Aorta (tissue), 5 donors: Measurements from ENCODE around the gene SULT4A1. TPM values are rescaled to one million over a fixed set of nuclear protein-coding genes. Genes with fewer than 3 reads are reported as not detected.

Source experiments
- ATAC-seq: fragments of 200-7000 bp; cut with Tn5 transposase; one replicate; pipeline ENCODE4 v1.9.1; 2022; ENCODE audit warnings: moderate library complexity; ENCODE audit not compliant: low FRiP score
- DNase-seq, 2 donors: peaks; one replicate each; pipeline ENCODE4 v3.0.0-alpha.2; 2020
- H3K27ac ChIP-seq, 2 donors: one replicate each; pipeline ENCODE4 v1.5.1; 2013; ENCODE audit warnings: low read length in 2 of 2, mild to moderate bottlenecking in 2 of 2, moderate library complexity in 2 of 2, control low read depth in 1 of 2, inconsistent platforms in 1 of 2, low read depth in 1 of 2
- H3K27me3 ChIP-seq, 2 donors: one replicate each; pipeline ENCODE4 v1.6.1; 2013; ENCODE audit warnings: control low read depth in 1 of 2, low read length in 1 of 2, mild to moderate bottlenecking in 1 of 2, moderate library complexity in 1 of 2; ENCODE audit not compliant: insufficient read depth in 2 of 2, control insufficient read depth in 1 of 2
- H3K36me3 ChIP-seq, 2 donors: one replicate each; pipeline ENCODE4 v1.6.1; 2013; ENCODE audit warnings: control low read depth in 1 of 2, low read length in 1 of 2, mild to moderate bottlenecking in 1 of 2; ENCODE audit not compliant: insufficient read depth in 2 of 2, control insufficient read depth in 1 of 2
- H3K4me1 ChIP-seq, 2 donors: one replicate each; pipeline ENCODE4 v1.6.1; 2013; ENCODE audit warnings: low read length in 2 of 2, control low read depth in 1 of 2, mild to moderate bottlenecking in 1 of 2, moderate library complexity in 1 of 2; ENCODE audit not compliant: insufficient read depth in 2 of 2, control insufficient read depth in 1 of 2
- H3K4me3 ChIP-seq, 2 donors: one replicate each; pipeline ENCODE4 v1.5.1; 2013; ENCODE audit warnings: low read length in 2 of 2, control low read depth in 1 of 2, mild to moderate bottlenecking in 1 of 2
- H3K9me3 ChIP-seq: one replicate; pipeline ENCODE4 v1.6.1; 2013; ENCODE audit warnings: mild to moderate bottlenecking, low read length; ENCODE audit not compliant: control insufficient read depth
- WGBS, 2 donors: extraction: QIAGEN DNeasy Blood & Tissue Kit; methylation state at CpG; one replicate each; pipeline ENCODE4 v1.1.7; 2013; 5-methylcytosine and 5-hydroxymethylcytosine counted together
- intact Hi-C, 2 donors: fragments of 100-400 bp; cut with DNase I; formaldehyde crosslinking; loops; one replicate each; pipeline versions ENCODE4 v1.14.2 to v1.15.0; 2022
- polyA plus RNA-seq, 2 donors: library from polyadenylated mRNA; stranded (reverse); fragments of 200-250 nt; gene quantifications; one replicate each; pipeline ENCODE4 v1.2.3, GENCODE V29; 2013
- total RNA-seq, 2 donors: library from RNA; stranded (reverse); fragmentation: NEBNext Ultra II Directional; extraction: Animal tissue kit (Norgen Biotek cat#: 25700); gene quantifications; one replicate each; pipeline ENCODE4 v1.2.1, GENCODE V29; 2021
- donor health status: healthy with polysubstance abuse.
- donor health status: Bipolar disorder and iron deficiency.
- donor health status: DM: no; HTN: no; CAD: no.
- donor health status: DM: no; HTN: no; CAD: no.
- donor health status: DM: yes; HTN: yes; CAD: no.

SULT4A1 gene
- total and polyA plus RNA-seq, 4 donors = 2.6 TPM; not detected in 3

GRCh38 chr22:43853328-43853931, 8.9 kb downstream of the SULT4A1 start:
- Histone ChIP-seq H3K9me3 (peaks cover 3% of the 10 kb centered on the region), H3K4me3 (no peak overlapping the region), H3K27ac (no peak overlapping the region), H3K4me1 (no peaks in the 10 kb centered on the region), H3K36me3 (no peaks in the 10 kb centered on the region), H3K27me3 (no peaks in the 10 kb centered on the region)
- DNase-seq (peak in 1 of 2 donors; percentile 64), ATAC-seq (no peak)
- intact Hi-C loops = no loop called here
- WGBS, 2 donors = 68 to 69% methylated on average over 10 of the region's 10 CpGs

- no peak overlapping the region for H3K27ac ChIP-seq
- DNase-seq (peak in 1 of 2 donors; percentile 51), ATAC-seq (no peak)
- WGBS, 2 donors = 75 to 81% methylated on average over 19 of the region's 19 CpGs
- no peaks in the 10 kb centered on the region for H3K4me1 ChIP-seq
- H3K27me3 ChIP-seq = no peaks in the 10 kb centered on the region
- H3K4me3 ChIP-seq = no peak overlapping the region
- no peaks in the 10 kb centered on the region for H3K36me3 ChIP-seq
- H3K9me3 ChIP-seq = peaks cover 3% of the 10 kb centered on the region
- intact Hi-C loops = no loop called here
Measured at GRCh38 chr22:43852573-43853327, 9.6 kb downstream of the SULT4A1 start.

- Histone ChIP-seq H3K4me3 (no peak overlapping the region), H3K27ac (no peak overlapping the region), H3K4me1 (no peaks in the 10 kb centered on the region), H3K36me3 (no peaks in the 10 kb centered on the region), H3K9me3 (peaks cover 3% of the 10 kb centered on the region), H3K27me3 (no peaks in the 10 kb centered on the region)
- DNase-seq = no peak
- 45 to 50% methylated on average over 3 of the region's 3 CpGs for WGBS, 2 donors
- ATAC-seq = no peak
- intact Hi-C loops = no loop called here
Measured at GRCh38 chr22:43851979-43852307, 10.4 kb downstream of the SULT4A1 start.

- Histone ChIP-seq H3K9me3 (peaks cover 3% of the 10 kb centered on the region), H3K4me3 (no peak overlapping the region), H3K4me1 (no peaks in the 10 kb centered on the region), H3K27ac (no peak overlapping the region), H3K27me3 (no peaks in the 10 kb centered on the region), H3K36me3 (no peaks in the 10 kb centered on the region)
- intact Hi-C loops = no loop called here
- DNase-seq (peak in 1 of 2 donors; percentile 34), ATAC-seq (no peak)
- 61 to 62% methylated on average over 13 of the region's 13 CpGs for WGBS, 2 donors
Measured at GRCh38 chr22:43851058-43851978, 11.0 kb downstream of the SULT4A1 start.

- Histone ChIP-seq H3K36me3 (no peaks in the 10 kb centered on the region), H3K27ac (no peak overlapping the region), H3K27me3 (no peaks in the 10 kb centered on the region), H3K9me3 (no peaks in the 10 kb centered on the region), H3K4me1 (no peaks in the 10 kb centered on the region), H3K4me3 (no peak overlapping the region)
- 59 to 60% methylated on average over 12 of the region's 12 CpGs for WGBS, 2 donors
- peak in 1 of 2 donors; percentile 46 for DNase-seq
- no peak for ATAC-seq
- intact Hi-C loops = no loop called here
Measured at GRCh38 chr22:43850529-43850928, 11.8 kb downstream of the SULT4A1 start.

- Histone ChIP-seq H3K27ac (no peak overlapping the region), H3K4me3 (no peak overlapping the region), H3K36me3 (no peaks in the 10 kb centered on the region), H3K27me3 (no peaks in the 10 kb centered on the region), H3K4me1 (no peaks in the 10 kb centered on the region), H3K9me3 (no peaks in the 10 kb centered on the region)
- intact Hi-C loops = no loop called here
- WGBS, 2 donors = 77 to 81% methylated on average over 13 of the region's 13 CpGs
- DNase-seq (peak in 1 of 2 donors; percentile 41), ATAC-seq (no peak)
Measured at GRCh38 chr22:43849731-43850130, 12.6 kb downstream of the SULT4A1 start.

GRCh38 chr22:43848366-43849171, 13.7 kb downstream of the SULT4A1 start:
- intact Hi-C loops = no loop called here
- H3K4me3 ChIP-seq = no peak overlapping the region
- H3K36me3 ChIP-seq = no peaks in the 10 kb centered on the region
- no peak overlapping the region for H3K27ac ChIP-seq
- 43 to 45% methylated on average over 16 of the region's 16 CpGs for WGBS, 2 donors
- no peaks in the 10 kb centered on the region for H3K4me1 ChIP-seq
- no peaks in the 10 kb centered on the region for H3K27me3 ChIP-seq
- peak in 1 of 2 donors; percentile 55 for DNase-seq
- ATAC-seq = no peak
- H3K9me3 ChIP-seq = no peaks in the 10 kb centered on the region
